SK-N-SH (cell line): ENCODE results near the gene KLHDC3. TPM values are rescaled to one million over a fixed set of nuclear protein-coding genes. Genes with fewer than 3 reads are reported as not detected.
"Not testable (repeated sequence)": the region's sequence is repeated elsewhere in the genome, so short reads cannot be mapped to it uniquely, and the experiment has no call there.

Source experiments
- CTCF ChIA-PET: fragments of 300-600, 350-600 bp; formaldehyde crosslinking; extraction: SDS; loops from one replicate; lab custom pipeline; 2021; lab: Yijun Ruan, JAX
- POLR2A ChIA-PET: fragments of 350-600 bp; sonication (Branson Sonifier 250); formaldehyde crosslinking; extraction: SDS; loops from one replicate; lab custom pipeline; 2020; ENCODE audit warnings: antibody characterized with exemption, inconsistent platforms; lab: Yijun Ruan, JAX
- DNase-seq: peaks from one replicate; pipeline ENCODE4 v3.0.0; 2012
- H2AFZ ChIP-seq: fragments of 200-600 bp; sonication (generic); 2 replicates; pipeline ENCODE4 v1.8.1; 2016; ENCODE audit warnings: antibody characterized with exemption, mild to moderate bottlenecking, low read depth
- H3F3A ChIP-seq: fragments of 200-600 bp; sonication (generic); replicated peaks from 2 replicates; pipeline ENCODE3; 2016; ENCODE audit warnings: antibody characterized with exemption, mild to moderate bottlenecking; ENCODE audit not compliant: insufficient read depth
- H3K27ac ChIP-seq, 2 experiments: fragments of 200-500 bp in 1 of 2; fragments of 200-600 bp in 1 of 2; sonication (Bioruptor generic) in 1 of 2; sonication (generic), shearing (Covaris generic) in 1 of 2; 2 replicates each; pipeline versions ENCODE4 v1.5.1 to v1.6.1; 2014 to 2016; ENCODE audit warnings: low read depth in 2 of 2, inconsistent platforms in 1 of 2, low read length in 1 of 2, mild to moderate bottlenecking in 1 of 2, mixed read lengths in 1 of 2
- H3K27me3 ChIP-seq: fragments of 200-600 bp; sonication (generic), shearing (Covaris generic); 2 replicates; pipeline ENCODE4 v1.6.1; 2016; ENCODE audit warnings: mixed run types; ENCODE audit not compliant: insufficient read depth
- H3K36me3 ChIP-seq, 2 experiments: fragments of 200-500 bp in 1 of 2; fragments of 200-600 bp in 1 of 2; sonication (Bioruptor generic) in 1 of 2; sonication (generic) in 1 of 2; replicated peaks in 1 of 2; 2 replicates each; pipeline versions ENCODE3 to v1.5.1; 2014 to 2016; ENCODE audit warnings: low read length in 1 of 2, mild to moderate bottlenecking in 1 of 2; ENCODE audit not compliant: insufficient read depth in 2 of 2, control insufficient read depth in 1 of 2
- H3K4me1 ChIP-seq, 2 experiments: fragments of 200-500 bp in 1 of 2; fragments of 200-600 bp in 1 of 2; sonication (Bioruptor generic) in 1 of 2; sonication (generic), shearing (Covaris generic) in 1 of 2; 2 replicates each; pipeline versions ENCODE4 v1.5.1 to v1.6.1; 2014 to 2016; ENCODE audit warnings: low read depth in 1 of 2, low read length in 1 of 2, mixed run types in 1 of 2; ENCODE audit not compliant: insufficient read depth in 2 of 2, control insufficient read depth in 1 of 2
- H3K4me2 ChIP-seq: fragments of 200-600 bp; sonication (generic), shearing (Covaris generic); 2 replicates; pipeline ENCODE4 v1.6.1; 2017; ENCODE audit warnings: mixed run types
- H3K4me3 ChIP-seq, 2 experiments: fragments of 200-500 bp in 1 of 2; fragments of 200-600 bp in 1 of 2; sonication (Bioruptor generic) in 1 of 2; sonication (generic), shearing (Covaris generic) in 1 of 2; 2 replicates each; pipeline versions ENCODE4 v1.5.1 to v1.8.1; 2014 to 2016; ENCODE audit warnings: low read depth in 2 of 2, inconsistent platforms in 1 of 2, low read length in 1 of 2, mild to moderate bottlenecking in 1 of 2, mixed read lengths in 1 of 2, moderate library complexity in 1 of 2
- H3K79me2 ChIP-seq: fragments of 200-600 bp; sonication (generic); 2 replicates; pipeline ENCODE4 v1.8.1; 2017; ENCODE audit warnings: mild to moderate bottlenecking; ENCODE audit not compliant: insufficient read depth
- H3K9ac ChIP-seq: fragments of 200-600 bp; sonication (generic); 2 replicates; pipeline ENCODE4 v1.6.1; 2017; ENCODE audit warnings: mixed run types
- H3K9me2 ChIP-seq: fragments of 200-600 bp; sonication (generic); 2 replicates; pipeline ENCODE4 v1.6.1; 2017; ENCODE audit warnings: mixed run types
- H3K9me3 ChIP-seq: fragments of 200-600 bp; sonication (generic); 2 replicates; pipeline ENCODE4 v1.6.1; 2017; ENCODE audit warnings: mixed run types, mild to moderate bottlenecking, moderate library complexity
- H4K20me1 ChIP-seq: fragments of 200-600 bp; sonication (generic); 2 replicates; pipeline ENCODE4 v1.6.1; 2017; ENCODE audit warnings: mild to moderate bottlenecking, mixed run types; ENCODE audit not compliant: insufficient read depth
- EP300 ChIP-seq, 2 experiments: IDR thresholded peaks; 2 replicates each; pipeline versions ENCODE4 v1.4.0 to v1.6.1; 2012; ENCODE audit warnings: borderline replicate concordance in 1 of 2, low read depth in 1 of 2, low read length in 1 of 2
- SIN3A ChIP-seq: IDR thresholded peaks from 2 replicates; pipeline ENCODE4 v1.6.1; 2012; ENCODE audit warnings: low read depth, mild to moderate bottlenecking, low read length, moderate library complexity, borderline replicate concordance
- WGBS: methylation state at CpG from one replicate; pipeline ENCODE4 v1.1.6; 2017; ENCODE audit warnings: low lambda C conversion rate; 5-methylcytosine and 5-hydroxymethylcytosine counted together
- polyA plus RNA-seq, 3 experiments: library from polyadenylated mRNA; depleted of rRNA; stranded (reverse); fragments of >200 nt; gene quantifications; 2 replicates each; pipeline ENCODE4 v1.2.3, GENCODE V29; 2012
- TF ChIP-seq, protein P1 (sequence below): fragments of 200-600 bp; sonication (generic); IDR thresholded peaks from 2 replicates; pipeline ENCODE4 v1.6.1; 2017; ENCODE audit warnings: antibody characterized with exemption, mild to moderate bottlenecking, moderate library complexity

KLHDC3 gene
- polyA plus RNA-seq, 1 of the 3 experiments (the other 2 are of a cell fraction) = 74.1 TPM

GRCh38 chr6:42993445-42993844 lies 20.6 kb upstream of the KLHDC3 start:
- peaks cover 19 to 24% of the 10 kb centered on the region in 2 experiments for H3K36me3 ChIP-seq
- peaks cover 19% of the 10 kb centered on the region; the same call in 1 of the 2 replicates for H3K79me2 ChIP-seq
- H3K27me3 ChIP-seq = no peaks in the 10 kb centered on the region
- H4K20me1 ChIP-seq = no peaks in the 10 kb centered on the region
- no peak overlapping the region for H3K27ac ChIP-seq
- no peak overlapping the region for H2AFZ ChIP-seq
- no peak overlapping the region for H3K9ac ChIP-seq
- WGBS = 88% methylated on average over 2 of the region's 2 CpGs
- no peak for TF ChIP-seq EP300 (IDR thresholded peaks at IDR 0.05; ENCODE audit: borderline replicate concordance in 1 of 2, low read depth in 1 of 2, low read length in 1 of 2)
- DNase-seq = no peak
- peaks cover 0 to 1% of the 10 kb centered on the region in 2 experiments; a peak in 2 of 4 replicates for H3K4me1 ChIP-seq
- H3K4me3 ChIP-seq = no peak overlapping the region
- H3F3A ChIP-seq = peaks cover 7% of the 10 kb centered on the region
- H3K9me3 ChIP-seq = no peaks in the 10 kb centered on the region
- no peaks in the 10 kb centered on the region for H3K9me2 ChIP-seq
- CTCF ChIA-PET = no interaction called here
- POLR2A ChIA-PET = interaction anchor here (1.0 kb wide), 1 partner anchor 9 kb away, joined by 3 read pairs; the partner anchor contains the start of gene PPP2R5D
- H3K4me2 ChIP-seq = no peak overlapping the region

GRCh38 chr6:42996513-42996912 lies 17.5 kb upstream of the KLHDC3 start:
- no peaks in the 10 kb centered on the region for H3K27me3 ChIP-seq
- POLR2A ChIA-PET = interaction anchor here (0.6 to 1.3 kb wide), 2 partner anchors 14 to 117 kb away, joined by 3 to 5 read pairs; partner anchors contain the start of gene RPL7L1
- H3F3A ChIP-seq = peaks cover 7% of the 10 kb centered on the region
- no peaks in the 10 kb centered on the region for H4K20me1 ChIP-seq
- H3K36me3 ChIP-seq = peaks cover under 1 to 2% of the 10 kb centered on the region in 2 experiments
- H3K9me2 ChIP-seq = no peaks in the 10 kb centered on the region
- no peak overlapping the region for H3K4me3 ChIP-seq
- TF ChIP-seq SIN3A = no peak
- TF ChIP-seq, protein P1, sequence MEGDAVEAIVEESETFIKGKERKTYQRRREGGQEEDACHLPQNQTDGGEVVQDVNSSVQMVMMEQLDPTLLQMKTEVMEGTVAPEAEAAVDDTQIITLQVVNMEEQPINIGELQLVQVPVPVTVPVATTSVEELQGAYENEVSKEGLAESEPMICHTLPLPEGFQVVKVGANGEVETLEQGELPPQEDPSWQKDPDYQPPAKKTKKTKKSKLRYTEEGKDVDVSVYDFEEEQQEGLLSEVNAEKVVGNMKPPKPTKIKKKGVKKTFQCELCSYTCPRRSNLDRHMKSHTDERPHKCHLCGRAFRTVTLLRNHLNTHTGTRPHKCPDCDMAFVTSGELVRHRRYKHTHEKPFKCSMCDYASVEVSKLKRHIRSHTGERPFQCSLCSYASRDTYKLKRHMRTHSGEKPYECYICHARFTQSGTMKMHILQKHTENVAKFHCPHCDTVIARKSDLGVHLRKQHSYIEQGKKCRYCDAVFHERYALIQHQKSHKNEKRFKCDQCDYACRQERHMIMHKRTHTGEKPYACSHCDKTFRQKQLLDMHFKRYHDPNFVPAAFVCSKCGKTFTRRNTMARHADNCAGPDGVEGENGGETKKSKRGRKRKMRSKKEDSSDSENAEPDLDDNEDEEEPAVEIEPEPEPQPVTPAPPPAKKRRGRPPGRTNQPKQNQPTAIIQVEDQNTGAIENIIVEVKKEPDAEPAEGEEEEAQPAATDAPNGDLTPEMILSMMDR = peak; percentile 30
- no peak overlapping the region for H3K4me2 ChIP-seq
- H3K27ac ChIP-seq = peak overlapping the region in 1 of 2 experiments; percentile 33; a peak in 1 of 4 replicates
- no peak overlapping the region for H2AFZ ChIP-seq
- H3K4me1 ChIP-seq = no peaks in the 10 kb centered on the region
- CTCF ChIA-PET = interaction anchor here (1.0 to 1.4 kb wide), 3 partner anchors 8 to 16 kb away, joined by 3 read pairs; no protein-coding TSS in a partner anchor
- H3K9me3 ChIP-seq = no peaks in the 10 kb centered on the region
- peaks cover 32% of the 10 kb centered on the region; the same call in 1 of the 2 replicates for H3K79me2 ChIP-seq
- H3K9ac ChIP-seq = no peak overlapping the region
- no peak for DNase-seq

GRCh38 chr6:42998205-42998604 lies 15.8 kb upstream of the KLHDC3 start:
- not testable (repeated sequence) for H3F3A ChIP-seq, H3K9ac ChIP-seq, H3K36me3 ChIP-seq, H4K20me1 ChIP-seq, H3K4me3 ChIP-seq, H3K27me3 ChIP-seq, H2AFZ ChIP-seq, DNase-seq, H3K27ac ChIP-seq, H3K9me2 ChIP-seq, H3K4me2 ChIP-seq, H3K9me3 ChIP-seq, H3K4me1 ChIP-seq
- H3K79me2 ChIP-seq = peaks cover 18% of the 10 kb centered on the region; the same call in 1 of the 2 replicates
- 97% methylated on average over 8 of the region's 9 CpGs for WGBS
- POLR2A ChIA-PET = interaction anchor here (0.6 kb wide), 1 partner anchor 98 kb away, joined by 3 read pairs; no protein-coding TSS in a partner anchor
- CTCF ChIA-PET = interaction anchor here (1.1 to 2.0 kb wide), 2 partner anchors 10 to 97 kb away, joined by 4 to 7 read pairs; no protein-coding TSS in a partner anchor
